ENCODE results near the gene RLBP1. TPM values are rescaled to one million over a fixed set of nuclear protein-coding genes. Genes with fewer than 3 reads are reported as not detected.
"Not testable (repeated sequence)": the region's sequence is repeated elsewhere in the genome, so short reads cannot be mapped to it uniquely, and the experiment has no call there.

RLBP1 gene
- not detected in 2 replicates for total RNA-seq (2014; rRNA removed; shearing (Covaris generic))
- polyA plus RNA-seq (2016; fragmentation: Nextera tagmentation; extraction: Ambion mirVana): not detected in 2 replicates
- long read RNA-seq: 0 reads

GRCh38 chr15:89221543-89221942 lies at the start of gene RLBP1:
Gene RLBP1 (minus strand): TSS chr15:89221579. CDS start chr15:89218975, 2,604 bp downstream.
- Mint-ChIP-seq H3K4me1 (no peaks in the 10 kb centered on the region), H3K36me3 (ENCODE audit: low read depth) (no peaks in the 10 kb centered on the region), H3K27ac (no peak within 1 kb of the TSS), H3K4me3 (no peak within 1 kb of the TSS), H3K27me3 (ENCODE audit: insufficient read depth, low read depth, poor library complexity) (peaks cover 9% of the 10 kb centered on the region), H3K9me3 (no peaks in the 10 kb centered on the region)
- no peaks in the 10 kb centered on the region for H3K36me3 ChIP-seq (ENCODE audit: insufficient read depth)
- DNase-seq (ENCODE audit: low spot score) (no peak), ATAC-seq (peak; percentile 53)
- H3K79me2 ChIP-seq (replicated peaks; ENCODE audit: insufficient read depth): no peaks in the 10 kb centered on the region
- no peaks in the 10 kb centered on the region for H4K20me1 ChIP-seq (replicated peaks; ENCODE audit: insufficient read depth)
- no peak within 1 kb of the TSS for H3K4me2 ChIP-seq
- no peaks in the 10 kb centered on the region for H3K9me2 ChIP-seq (ENCODE audit: insufficient read depth)
- no peaks in the 10 kb centered on the region for H3F3A ChIP-seq (replicated peaks; ENCODE audit: low read depth)
- H3K4me1 ChIP-seq (ENCODE audit: insufficient read depth): no peaks in the 10 kb centered on the region
- H3K27ac ChIP-seq (ENCODE audit: low read depth): no peak within 1 kb of the TSS
- H3K27me3 ChIP-seq (ENCODE audit: insufficient read depth): no peaks in the 10 kb centered on the region
- peak within 1 kb of the TSS; percentile 89; the same call in 1 of the 2 replicates for H2AFZ ChIP-seq
- no peak within 1 kb of the TSS for H3K4me3 ChIP-seq
- TF ChIP-seq CREB1 (CRISPR knock-in tag; IDR thresholded peaks at IDR 0.05; ENCODE audit: low read depth) (no peak), EZH2phosphoT487 (IDR thresholded peaks at IDR 0.05; ENCODE audit: unreplicated experiment) (no peak), REST (IDR thresholded peaks at IDR 0.05; ENCODE audit: unreplicated experiment) (no peak)
- TF ChIP-seq, protein P1, sequence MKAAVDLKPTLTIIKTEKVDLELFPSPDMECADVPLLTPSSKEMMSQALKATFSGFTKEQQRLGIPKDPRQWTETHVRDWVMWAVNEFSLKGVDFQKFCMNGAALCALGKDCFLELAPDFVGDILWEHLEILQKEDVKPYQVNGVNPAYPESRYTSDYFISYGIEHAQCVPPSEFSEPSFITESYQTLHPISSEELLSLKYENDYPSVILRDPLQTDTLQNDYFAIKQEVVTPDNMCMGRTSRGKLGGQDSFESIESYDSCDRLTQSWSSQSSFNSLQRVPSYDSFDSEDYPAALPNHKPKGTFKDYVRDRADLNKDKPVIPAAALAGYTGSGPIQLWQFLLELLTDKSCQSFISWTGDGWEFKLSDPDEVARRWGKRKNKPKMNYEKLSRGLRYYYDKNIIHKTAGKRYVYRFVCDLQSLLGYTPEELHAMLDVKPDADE (IDR thresholded peaks at IDR 0.05): no peak

GRCh38 chr15:89250142-89250541 lies 28.8 kb upstream of the RLBP1 start:
- not testable (repeated sequence) for H3K27ac ChIP-seq (ENCODE audit: low read depth); H3K27ac Mint-ChIP-seq; H3K27me3 ChIP-seq (ENCODE audit: insufficient read depth); H3F3A ChIP-seq (replicated peaks; ENCODE audit: low read depth); H3K4me3 Mint-ChIP-seq; H3K9me2 ChIP-seq (ENCODE audit: insufficient read depth); ATAC-seq; H3K4me2 ChIP-seq; H2AFZ ChIP-seq; H3K27me3 Mint-ChIP-seq (ENCODE audit: insufficient read depth, low read depth, poor library complexity); H3K4me3 ChIP-seq; H3K4me1 Mint-ChIP-seq; DNase-seq (ENCODE audit: low spot score); H3K4me1 ChIP-seq (ENCODE audit: insufficient read depth)
- peaks cover 38% of the 10 kb centered on the region for H3K79me2 ChIP-seq (replicated peaks; ENCODE audit: insufficient read depth)
- peaks cover 32% of the 10 kb centered on the region for H3K36me3 ChIP-seq (ENCODE audit: insufficient read depth)
- Mint-ChIP-seq H3K9me3 (peaks cover 14% of the 10 kb centered on the region; the same call in 2 of the 3 replicates), H3K36me3 (ENCODE audit: low read depth) (peaks cover 53% of the 10 kb centered on the region)
- H4K20me1 ChIP-seq (replicated peaks; ENCODE audit: insufficient read depth): peaks cover 24% of the 10 kb centered on the region

- Histone ChIP-seq H3K79me2 (replicated peaks; ENCODE audit: insufficient read depth) (peaks cover 50% of the 10 kb centered on the region), H3K4me1 (ENCODE audit: insufficient read depth) (peaks cover 13% of the 10 kb centered on the region; the same call in 1 of the 2 replicates), H3K27me3 (ENCODE audit: insufficient read depth) (no peaks in the 10 kb centered on the region), H3K27ac (ENCODE audit: low read depth) (no peak overlapping the region), H2AFZ (no peak overlapping the region), H3K4me2 (no peak overlapping the region), H3K4me3 (no peak overlapping the region), H4K20me1 (replicated peaks; ENCODE audit: insufficient read depth) (peaks cover 23% of the 10 kb centered on the region), H3K36me3 (ENCODE audit: insufficient read depth) (peaks cover 32% of the 10 kb centered on the region), H3F3A (replicated peaks; ENCODE audit: low read depth) (no peaks in the 10 kb centered on the region), H3K9me2 (ENCODE audit: insufficient read depth) (no peaks in the 10 kb centered on the region)
- peaks cover 15% of the 10 kb centered on the region for H3K27me3 Mint-ChIP-seq (ENCODE audit: insufficient read depth, low read depth, poor library complexity)
- peaks cover 14% of the 10 kb centered on the region; the same call in 2 of the 3 replicates for H3K9me3 Mint-ChIP-seq
- ATAC-seq (no peak), DNase-seq (ENCODE audit: low spot score) (no peak)
- H3K36me3 Mint-ChIP-seq (ENCODE audit: low read depth): peaks cover 53% of the 10 kb centered on the region
- H3K27ac Mint-ChIP-seq: no peak overlapping the region
- peaks cover 14% of the 10 kb centered on the region for H3K4me1 Mint-ChIP-seq
- H3K4me3 Mint-ChIP-seq: no peak overlapping the region
- no peak for TF ChIP-seq ZNF331 (CRISPR knock-in tag; IDR thresholded peaks at IDR 0.05; ENCODE audit: low read depth)
- no peak for TF ChIP-seq CTCF (conservative IDR thresholded peaks at IDR 0.05; ENCODE audit: low read depth in 2 of 2)
- TF ChIP-seq EZH2phosphoT487 (IDR thresholded peaks at IDR 0.05; ENCODE audit: unreplicated experiment): no peak
- no peak for TF ChIP-seq NANOG (IDR thresholded peaks at IDR 0.05; ENCODE audit: borderline replicate concordance)
- TF ChIP-seq, protein P1 (IDR thresholded peaks at IDR 0.05): no peak
Observed at GRCh38 chr15:89248584-89248983, 27.2 kb upstream of the RLBP1 start.
